NCI-H1694 treated with DMSO at 0.1 percent for 48 hours (cell line): ENCODE data around the gene SRGAP1.
"Not testable (repeated sequence)": the region's sequence is repeated elsewhere in the genome, so short reads cannot be mapped to it uniquely, and the experiment has no call there.

Experiments
- DNase-seq: peaks from one replicate; lab custom pipeline; 2025; lab: John Stamatoyannopoulos, UW

Gene SRGAP1

GRCh38 chr12:64122995-64123394, 278.5 kb downstream of the SRGAP1 start:
- DNase-seq: no peak

- DNase-seq: no peak
Observed at GRCh38 chr12:64123448-64123847, 278.9 kb downstream of the SRGAP1 start.

GRCh38 chr12:64124511-64125197, 280.2 kb downstream of the SRGAP1 start:
- DNase-seq: no peak

- DNase-seq: no peak
Observed at GRCh38 chr12:64125913-64126312, 281.4 kb downstream of the SRGAP1 start.

- no peak for DNase-seq
Observed at GRCh38 chr12:64127811-64128210, 283.3 kb downstream of the SRGAP1 start.

- DNase-seq: no peak
Observed at GRCh38 chr12:64128366-64128765, 283.9 kb downstream of the SRGAP1 start.

- not testable (repeated sequence) for DNase-seq
Observed at GRCh38 chr12:64130476-64130875, 286.0 kb downstream of the SRGAP1 start.

- DNase-seq: not testable (repeated sequence)
Observed at GRCh38 chr12:64131456-64131855, 287.0 kb downstream of the SRGAP1 start.

GRCh38 chr12:64132672-64133071, 288.2 kb downstream of the SRGAP1 start:
- not testable (repeated sequence) for DNase-seq

- DNase-seq: no peak
Observed at GRCh38 chr12:64137117-64137516, 292.6 kb downstream of the SRGAP1 start.

- DNase-seq: no peak
Observed at GRCh38 chr12:64139021-64139420, 294.5 kb downstream of the SRGAP1 start.

GRCh38 chr12:64142382-64142781, 297.9 kb downstream of the SRGAP1 start:
- DNase-seq: no peak

GRCh38 chr12:64142784-64143183, 298.3 kb downstream of the SRGAP1 start:
- no peak for DNase-seq

GRCh38 chr12:64145226-64145625, 300.7 kb downstream of the SRGAP1 start:
- no peak for DNase-seq

GRCh38 chr12:64147011-64147631, 302.6 kb downstream of the SRGAP1 start:
- no peak for DNase-seq

GRCh38 chr12:64147875-64148274, 303.4 kb downstream of the SRGAP1 start:
- DNase-seq: no peak

- DNase-seq: no peak
Observed at GRCh38 chr12:64154677-64155076, 310.2 kb downstream of the SRGAP1 start.

GRCh38 chr12:64157110-64157509, 312.6 kb downstream of the SRGAP1 start:
- no peak for DNase-seq

GRCh38 chr12:64160021-64160710, 315.7 kb downstream of the SRGAP1 start:
- no peak for DNase-seq

GRCh38 chr12:64160711-64161060, 316.2 kb downstream of the SRGAP1 start:
- DNase-seq: no peak

GRCh38 chr12:64166606-64167005, 322.1 kb downstream of the SRGAP1 start:
- DNase-seq: not testable (repeated sequence)

- DNase-seq: not testable (repeated sequence)
Observed at GRCh38 chr12:64167041-64167440, 322.5 kb downstream of the SRGAP1 start.

GRCh38 chr12:64170024-64170423, 325.5 kb downstream of the SRGAP1 start:
- DNase-seq: no peak
